ENCODE data around the gene LAMP5. TPM values are rescaled to one million over a fixed set of nuclear protein-coding genes. Genes with fewer than 3 reads are reported as not detected.

The LAMP5 gene
- total RNA-seq, 1 experiment from 2014 or later = not detected

- no peak for DNase-seq (ENCODE audit: extremely low read depth, low read depth)
Observed at GRCh38 chr20:9499126-9499899, 15.1 kb upstream of the LAMP5 start.

- no peak for DNase-seq (ENCODE audit: extremely low read depth, low read depth)
Observed at GRCh38 chr20:9500121-9500520, 14.3 kb upstream of the LAMP5 start.

- DNase-seq (ENCODE audit: extremely low read depth, low read depth) = no peak
Observed at GRCh38 chr20:9501473-9501872, 12.9 kb upstream of the LAMP5 start.

GRCh38 chr20:9503526-9504245 is 10.7 kb upstream of the LAMP5 start:
- no peak for DNase-seq (ENCODE audit: extremely low read depth, low read depth)

GRCh38 chr20:9506280-9506821 is 8.0 kb upstream of the LAMP5 start:
- DNase-seq (ENCODE audit: extremely low read depth, low read depth) = no peak

GRCh38 chr20:9506964-9507369 is 7.4 kb upstream of the LAMP5 start:
- DNase-seq (ENCODE audit: extremely low read depth, low read depth) = no peak

- DNase-seq (ENCODE audit: extremely low read depth, low read depth) = no peak
Observed at GRCh38 chr20:9507544-9508239, 6.7 kb upstream of the LAMP5 start.

GRCh38 chr20:9508240-9508661 is 6.1 kb upstream of the LAMP5 start:
- no peak for DNase-seq (ENCODE audit: extremely low read depth, low read depth)

- DNase-seq (ENCODE audit: extremely low read depth, low read depth) = no peak
Observed at GRCh38 chr20:9508696-9509178, 5.7 kb upstream of the LAMP5 start.

GRCh38 chr20:9509246-9509645 is 5.1 kb upstream of the LAMP5 start:
- no peak for DNase-seq (ENCODE audit: extremely low read depth, low read depth)

- DNase-seq (ENCODE audit: extremely low read depth, low read depth) = no peak
Observed at GRCh38 chr20:9510911-9511310, 3.5 kb upstream of the LAMP5 start.

- no peak for DNase-seq (ENCODE audit: extremely low read depth, low read depth)
Observed at GRCh38 chr20:9514072-9514460, 324 bp upstream of the LAMP5 start.

GRCh38 chr20:9515214-9515585 is 810 bp downstream of the LAMP5 start:
- no peak for DNase-seq (ENCODE audit: extremely low read depth, low read depth)

GRCh38 chr20:9515741-9516233 is 1.4 kb downstream of the LAMP5 start:
- DNase-seq (ENCODE audit: extremely low read depth, low read depth) = no peak

GRCh38 chr20:9516234-9516871 is 2.0 kb downstream of the LAMP5 start:
- DNase-seq (ENCODE audit: extremely low read depth, low read depth) = no peak

GRCh38 chr20:9517297-9518162 is 3.1 kb downstream of the LAMP5 start:
- no peak for DNase-seq (ENCODE audit: extremely low read depth, low read depth)

- no peak for DNase-seq (ENCODE audit: extremely low read depth, low read depth)
Observed at GRCh38 chr20:9518576-9519175, 4.3 kb downstream of the LAMP5 start.

GRCh38 chr20:9520086-9520485 is 5.7 kb downstream of the LAMP5 start:
- no peak for DNase-seq (ENCODE audit: extremely low read depth, low read depth)

GRCh38 chr20:9523636-9524035 is 9.2 kb downstream of the LAMP5 start:
- DNase-seq (ENCODE audit: extremely low read depth, low read depth) = no peak

Data from NCI-H460 (cell line).